Subcutaneous abdominal adipose tissue (tissue), 5 donors: ENCODE data around the gene JMJD7.

ENCODE experiments used
- H3K27ac ChIP-seq: one replicate; pipeline ENCODE4 v1.7.0; 2013; ENCODE audit warnings: low read depth, mild to moderate bottlenecking, inconsistent platforms, low read length, moderate library complexity
- H3K27me3 ChIP-seq, 5 donors: one replicate each; pipeline ENCODE4 v1.7.0; 2013; ENCODE audit warnings: low read length in 5 of 5, inconsistent platforms in 1 of 5; ENCODE audit not compliant: control insufficient read depth in 5 of 5, insufficient read depth in 4 of 5
- H3K36me3 ChIP-seq, 5 donors: one replicate each; pipeline ENCODE4 v1.7.0; 2013; ENCODE audit warnings: low read length in 5 of 5; ENCODE audit not compliant: control insufficient read depth in 5 of 5, insufficient read depth in 5 of 5
- H3K4me1 ChIP-seq, 5 donors: one replicate each; pipeline ENCODE4 v1.7.0; 2013; ENCODE audit warnings: low read length in 5 of 5, mild to moderate bottlenecking in 3 of 5, moderate library complexity in 1 of 5; ENCODE audit not compliant: control insufficient read depth in 5 of 5, insufficient read depth in 5 of 5
- H3K4me3 ChIP-seq, 5 donors: one replicate each; pipeline ENCODE4 v1.7.0; 2013; ENCODE audit warnings: low read length in 5 of 5, low read depth in 1 of 5
- H3K9ac ChIP-seq, 5 donors: one replicate each; pipeline ENCODE4 v1.7.0; 2013; ENCODE audit warnings: low read length in 5 of 5, mild to moderate bottlenecking in 4 of 5, moderate library complexity in 3 of 5
- H3K9me3 ChIP-seq, 5 donors: one replicate each; pipeline ENCODE4 v1.7.0; 2013; ENCODE audit warnings: low read length in 5 of 5; ENCODE audit not compliant: control insufficient read depth in 5 of 5
- donor health status: healthy.
- donor health status: healthy.
- donor health status: healthy.
- donor health status: healthy.
- donor health status: healthy.

The JMJD7 gene

DNA sequence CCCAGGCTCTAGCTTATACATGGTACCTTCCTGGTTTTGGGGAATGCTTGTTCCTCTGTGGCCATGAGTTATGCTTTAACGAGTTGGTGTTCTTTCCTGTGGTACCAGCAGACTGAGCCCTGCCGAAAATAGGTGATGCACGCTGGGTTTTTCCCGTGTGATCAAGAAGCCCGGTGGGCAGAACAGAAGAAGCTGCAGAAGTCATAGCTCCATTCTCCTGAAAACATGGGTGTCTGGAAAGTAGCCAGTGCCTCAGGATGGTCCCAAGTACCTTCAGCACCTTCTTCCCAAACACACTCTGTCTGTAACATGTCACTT, 28.4 kb upstream of the JMJD7 start:
- no peak overlapping the region for H3K4me3 ChIP-seq
- peaks cover 4 to 18% (median 12%) of the 10 kb centered on the region in 5 donors for H3K4me1 ChIP-seq
- no peak overlapping the region for H3K27ac ChIP-seq
- H3K9ac ChIP-seq: no peak overlapping the region
- no peaks in the 10 kb centered on the region for H3K9me3 ChIP-seq
- H3K36me3 ChIP-seq: peaks cover 6 to 30% (median 17%) of the 10 kb centered on the region in 5 donors
- no peaks in the 10 kb centered on the region for H3K27me3 ChIP-seq

DNA sequence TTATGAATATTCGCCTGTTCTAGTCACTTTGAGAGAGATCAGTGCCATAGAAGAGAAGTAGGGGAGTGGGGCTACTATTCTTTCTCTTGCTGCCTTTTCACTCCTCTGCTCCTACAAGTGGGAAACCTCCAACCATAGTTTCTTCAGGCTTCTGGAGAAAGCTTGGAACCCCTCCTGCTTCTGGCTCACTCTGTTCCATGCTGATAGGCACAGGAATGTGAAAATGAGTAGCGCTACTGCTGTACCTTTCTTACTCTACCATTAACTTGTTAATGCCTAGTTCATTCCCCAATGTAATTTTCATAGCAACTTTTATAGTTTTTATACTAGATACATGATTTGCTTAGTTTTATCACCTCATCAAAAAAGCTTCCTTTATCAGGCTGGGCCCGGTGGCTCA, 26.7 kb upstream of the JMJD7 start:
- Histone ChIP-seq H3K9ac (no peak overlapping the region), H3K4me1 (peaks cover 2 to 14% (median 7%) of the 10 kb centered on the region in 5 donors), H3K36me3 (peaks cover 6 to 37% (median 21%) of the 10 kb centered on the region in 5 donors), H3K27ac (no peak overlapping the region), H3K4me3 (no peak overlapping the region), H3K9me3 (no peaks in the 10 kb centered on the region), H3K27me3 (no peaks in the 10 kb centered on the region)

DNA sequence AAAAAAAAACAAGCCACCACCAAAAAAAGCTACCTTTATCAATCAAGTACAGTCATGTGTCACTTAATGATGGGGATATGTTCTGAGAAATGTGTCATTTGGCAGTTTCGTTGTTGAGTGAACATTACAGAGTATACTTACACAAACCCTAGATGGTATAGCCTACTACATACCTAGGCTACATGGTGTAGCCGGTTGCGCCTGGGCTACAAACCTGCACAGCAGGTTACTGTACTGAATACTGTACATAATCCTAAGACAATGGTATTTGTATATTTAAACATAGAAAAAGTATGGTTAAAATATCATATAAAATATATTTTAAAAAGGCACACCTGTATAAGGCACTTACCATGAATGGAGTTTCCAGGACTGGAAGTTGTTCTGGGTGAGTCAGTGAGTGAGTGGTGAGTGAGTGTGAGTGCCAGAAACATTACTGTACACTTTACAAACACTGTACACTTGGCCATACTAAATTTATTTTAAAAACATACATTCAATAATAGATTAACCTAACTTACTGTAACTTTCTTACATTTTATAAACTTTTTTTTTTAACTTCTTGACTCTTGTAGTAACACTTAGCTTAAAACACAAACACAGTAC, 25.9 kb upstream of the JMJD7 start:
- Histone ChIP-seq H3K36me3 (peaks cover 6 to 37% (median 21%) of the 10 kb centered on the region in 5 donors), H3K27me3 (no peaks in the 10 kb centered on the region), H3K27ac (no peak overlapping the region), H3K9me3 (no peaks in the 10 kb centered on the region), H3K4me1 (peaks cover 0 to 6% (median 2%) of the 10 kb centered on the region in 5 donors), H3K9ac (no peak overlapping the region), H3K4me3 (no peak overlapping the region)

DNA sequence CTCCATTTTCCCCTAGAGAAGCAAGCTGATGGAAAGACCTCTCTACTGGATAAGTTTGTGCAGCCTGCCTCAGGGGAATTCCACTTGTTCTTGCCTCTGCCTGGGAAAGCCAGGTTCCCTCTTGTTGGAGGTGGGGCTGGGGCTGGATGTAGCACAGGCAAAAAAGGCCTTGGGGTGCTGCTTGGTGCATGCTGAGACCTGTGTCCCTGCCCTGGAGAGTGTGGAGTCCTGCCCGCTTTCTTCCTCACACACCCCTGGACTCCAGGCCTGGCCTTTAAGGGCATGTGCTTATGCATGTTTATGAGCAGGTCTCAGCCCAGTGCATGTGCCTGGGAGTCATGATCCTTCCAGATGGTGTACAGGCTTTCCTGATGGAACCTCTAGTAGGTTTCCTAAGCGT, 23.5 kb upstream of the JMJD7 start:
- peak overlapping the region in 1 of 5 donors; percentile 47 for H3K9ac ChIP-seq
- H3K4me1 ChIP-seq: peaks cover 0 to 3% (median 0%) of the 10 kb centered on the region in 5 donors
- peaks cover 6 to 37% (median 21%) of the 10 kb centered on the region in 5 donors for H3K36me3 ChIP-seq
- no peaks in the 10 kb centered on the region for H3K27me3 ChIP-seq
- H3K27ac ChIP-seq: no peak overlapping the region
- H3K9me3 ChIP-seq: no peaks in the 10 kb centered on the region
- H3K4me3 ChIP-seq: no peak overlapping the region

DNA sequence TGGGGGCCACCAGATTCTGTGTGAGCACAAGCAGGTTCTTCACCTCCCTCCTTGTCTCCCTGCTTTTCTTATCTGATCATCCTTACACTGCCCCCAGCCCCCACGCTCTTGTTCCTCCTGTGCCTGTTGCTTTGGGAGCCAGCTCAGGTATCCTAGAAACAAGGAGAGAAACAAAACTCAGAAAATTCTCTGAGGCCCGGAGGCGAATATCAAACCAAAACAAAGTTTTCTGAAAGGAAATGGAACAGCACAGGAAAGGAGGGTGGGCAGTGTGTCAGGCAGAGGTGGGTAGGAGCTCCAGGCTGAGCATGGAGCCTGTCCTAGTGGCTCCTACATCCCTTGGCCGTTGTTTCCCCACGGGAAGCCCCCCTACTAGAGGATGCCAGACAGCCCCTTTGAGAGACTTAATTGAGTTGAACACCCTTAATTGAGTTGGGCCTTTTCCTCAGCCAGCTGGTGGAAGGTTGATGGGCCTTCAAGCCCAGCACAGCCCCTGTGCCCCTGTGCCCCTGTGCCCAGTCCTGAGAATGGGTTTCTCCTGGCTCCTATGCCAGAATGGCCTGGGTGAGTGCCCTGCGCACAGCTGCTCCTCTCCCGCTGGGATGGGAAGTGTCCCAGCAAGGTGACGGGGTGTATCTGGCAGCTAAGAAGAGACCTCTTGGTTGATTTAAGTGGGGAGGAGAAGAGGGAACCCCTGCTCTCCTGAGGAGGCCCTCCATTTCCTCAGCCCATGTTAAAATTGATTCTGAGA, 22.8 kb upstream of the JMJD7 start:
- Histone ChIP-seq H3K27ac (no peak overlapping the region), H3K4me3 (no peak overlapping the region), H3K4me1 (peaks cover 0 to 10% (median 0%) of the 10 kb centered on the region in 5 donors), H3K9ac (no peak overlapping the region), H3K36me3 (peaks cover 6 to 29% (median 15%) of the 10 kb centered on the region in 5 donors), H3K9me3 (no peaks in the 10 kb centered on the region), H3K27me3 (no peaks in the 10 kb centered on the region)

DNA sequence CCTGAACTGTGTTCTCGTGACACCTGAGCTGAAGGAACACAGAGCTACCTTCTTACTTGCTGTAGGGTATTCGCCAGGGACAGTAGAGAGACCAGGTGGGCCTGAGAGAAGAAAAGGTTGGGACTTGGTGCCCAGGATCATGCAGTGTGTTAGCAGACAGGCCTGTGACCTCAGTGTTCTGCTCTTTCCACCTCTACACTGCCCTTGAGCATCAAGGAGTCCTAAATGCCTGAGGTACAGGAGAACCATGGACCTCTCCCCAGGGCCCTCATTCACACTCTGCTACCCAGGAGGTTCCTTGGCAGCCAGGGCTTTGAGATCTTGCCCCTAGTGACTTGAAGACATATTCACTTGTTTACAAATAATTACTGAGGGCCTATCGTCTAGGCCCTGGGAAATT, 22.2 kb upstream of the JMJD7 start:
- peaks cover 0 to 13% (median 0%) of the 10 kb centered on the region in 5 donors for H3K4me1 ChIP-seq
- no peaks in the 10 kb centered on the region for H3K27me3 ChIP-seq
- peak overlapping the region in 1 of 5 donors; percentile 44 for H3K9ac ChIP-seq
- no peaks in the 10 kb centered on the region for H3K9me3 ChIP-seq
- H3K27ac ChIP-seq: no peak overlapping the region
- no peak overlapping the region for H3K4me3 ChIP-seq
- H3K36me3 ChIP-seq: peaks cover 3 to 23% (median 8%) of the 10 kb centered on the region in 5 donors

DNA sequence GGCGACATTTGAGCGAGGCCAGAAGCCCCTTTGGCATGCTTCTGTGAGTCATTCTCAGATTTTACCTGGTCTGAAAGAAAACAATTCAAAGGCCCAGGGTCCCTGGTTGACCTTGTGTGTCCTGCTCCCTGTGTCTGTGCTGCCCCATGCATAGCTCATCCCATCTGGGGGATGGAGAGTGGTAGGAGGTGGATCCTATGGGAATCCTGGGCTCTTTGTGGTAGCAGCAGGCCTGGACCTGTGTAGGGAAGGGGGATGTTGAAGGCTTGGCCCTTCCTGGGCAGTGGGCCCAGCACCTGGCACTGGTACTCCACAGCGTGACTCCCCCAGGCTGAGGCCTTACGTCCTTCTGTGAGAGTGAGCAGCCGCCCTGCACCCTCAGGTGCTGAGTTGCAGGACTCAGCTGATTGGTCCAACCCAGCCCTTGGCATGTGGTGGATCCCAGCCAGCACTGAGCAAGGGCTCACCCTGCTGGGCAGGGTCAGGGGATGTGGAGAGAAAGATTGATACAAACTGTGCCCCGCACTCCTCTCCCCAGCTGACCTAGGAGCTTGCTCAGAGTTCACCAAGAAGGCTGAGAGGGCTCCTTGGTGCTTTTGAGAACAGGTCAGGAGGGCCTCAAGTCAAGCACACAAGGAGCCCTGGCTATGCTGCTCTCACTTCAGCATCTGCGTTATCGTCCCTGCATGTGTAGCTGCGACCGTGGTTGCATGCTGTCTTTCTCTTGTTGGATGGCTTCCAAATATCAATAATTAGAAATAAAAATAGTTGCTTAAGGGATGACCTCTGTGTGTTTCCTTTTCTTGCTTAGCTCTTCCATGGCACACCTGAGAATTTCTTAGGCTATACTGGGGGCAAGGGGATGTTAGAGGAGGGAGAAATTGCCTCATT, 21.4 kb upstream of the JMJD7 start:
- Histone ChIP-seq H3K27ac (no peak overlapping the region), H3K9ac (peak overlapping the region in 1 of 5 donors; percentile 25), H3K27me3 (no peaks in the 10 kb centered on the region), H3K36me3 (peaks cover 2 to 15% (median 5%) of the 10 kb centered on the region in 5 donors), H3K9me3 (no peaks in the 10 kb centered on the region), H3K4me1 (peaks cover 0 to 13% (median 0%) of the 10 kb centered on the region in 5 donors), H3K4me3 (no peak overlapping the region)

DNA sequence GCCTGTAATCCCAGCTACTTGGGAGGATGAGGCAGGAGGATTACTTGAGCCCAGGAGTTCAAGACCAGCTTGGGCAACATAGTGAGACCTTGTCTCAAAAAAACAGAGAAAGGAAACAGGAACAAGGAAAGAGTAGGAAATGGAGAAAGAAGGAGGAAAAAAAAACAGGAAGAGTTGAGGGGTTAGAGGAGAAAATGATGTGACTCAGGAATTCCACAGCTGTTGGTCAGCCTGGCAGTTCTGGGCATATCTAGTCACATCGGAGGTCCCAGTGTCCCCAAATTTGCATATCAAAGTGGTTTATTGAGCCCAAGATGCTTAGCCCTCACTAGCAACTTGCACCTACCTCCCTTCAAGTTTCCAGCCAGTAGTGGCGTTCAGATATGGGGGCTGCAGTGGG, 18.8 kb upstream of the JMJD7 start:
- H3K4me1 ChIP-seq: peaks cover 0 to 13% (median 0%) of the 10 kb centered on the region in 5 donors
- H3K4me3 ChIP-seq: no peak overlapping the region
- no peak overlapping the region for H3K27ac ChIP-seq
- H3K9ac ChIP-seq: no peak overlapping the region
- H3K9me3 ChIP-seq: no peaks in the 10 kb centered on the region
- H3K27me3 ChIP-seq: no peaks in the 10 kb centered on the region
- peaks cover 0 to 31% (median 25%) of the 10 kb centered on the region in 5 donors for H3K36me3 ChIP-seq

DNA sequence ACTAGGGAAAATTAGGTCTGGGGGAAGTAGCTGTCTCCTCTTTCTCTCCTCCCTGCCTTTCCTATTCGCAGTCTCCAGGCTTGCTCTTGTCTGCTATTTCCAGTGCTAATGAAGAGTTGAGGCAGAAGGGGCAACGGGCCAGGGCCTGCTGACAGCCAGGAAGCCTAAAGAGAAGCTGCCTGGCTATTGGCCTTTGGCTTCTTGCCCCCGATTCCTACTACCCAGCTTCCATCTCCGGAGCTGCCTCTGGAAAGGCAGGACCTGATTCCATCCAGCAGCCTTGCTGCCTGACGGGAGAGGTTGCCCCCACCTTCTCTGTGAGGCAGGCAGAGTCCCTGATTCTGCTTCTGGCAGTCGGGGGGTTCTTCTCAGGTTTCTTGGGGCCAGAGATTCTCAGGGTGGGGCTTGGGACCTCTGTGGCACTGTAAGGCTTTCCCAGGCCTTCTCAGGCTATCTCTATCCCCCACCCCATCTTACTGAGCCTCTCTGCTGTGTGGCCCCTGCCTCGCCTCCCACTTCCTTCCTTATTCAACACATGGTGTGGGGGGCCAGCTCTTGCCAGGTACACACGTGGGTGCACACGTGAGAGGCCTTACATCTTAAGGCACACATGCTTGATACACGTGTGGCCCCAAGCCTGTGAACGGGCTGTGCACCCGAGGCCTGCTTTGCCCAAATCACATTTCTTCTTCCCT, 18.2 kb upstream of the JMJD7 start:
- H3K36me3 ChIP-seq: peaks cover 0 to 33% (median 29%) of the 10 kb centered on the region in 5 donors
- no peak overlapping the region for H3K9ac ChIP-seq

More for the DNA sequence above, 18.2 kb upstream of the JMJD7 start:
- Histone ChIP-seq H3K4me3 (no peak overlapping the region), H3K27me3 (no peaks in the 10 kb centered on the region), H3K27ac (no peak overlapping the region), H3K9me3 (no peaks in the 10 kb centered on the region), H3K4me1 (peaks cover 0 to 13% (median 0%) of the 10 kb centered on the region in 5 donors)
